ENCODE results near the gene CAPN6.

DNA sequence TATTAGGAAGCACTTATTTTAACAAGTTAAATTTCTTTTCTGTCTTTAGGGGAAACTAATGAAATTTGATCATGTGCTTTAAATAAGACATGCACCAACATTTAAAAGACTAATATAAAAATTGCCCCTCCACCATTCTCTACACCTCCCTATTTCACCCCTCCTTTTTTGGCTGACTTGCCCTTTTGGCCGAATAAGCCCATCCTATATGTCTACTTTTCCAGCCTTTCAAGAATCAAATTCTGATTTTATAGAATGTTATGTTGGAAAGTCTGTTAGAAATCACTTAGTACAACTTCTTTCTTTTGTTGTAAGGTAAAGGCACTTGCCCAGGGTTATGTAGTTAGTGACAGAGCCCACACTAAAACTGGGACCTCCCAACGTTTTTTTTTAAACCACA, 1.8 kb downstream of the CAPN6 start:
- TF ChIP-seq POLR2A (IDR thresholded peaks at IDR 0.05; ENCODE audit: extremely low read depth, insufficient read length) (no peak), MYC (IDR thresholded peaks at IDR 0.05; ENCODE audit: low read depth, low read length) (no peak)
- TF ChIP-seq, protein P1, sequence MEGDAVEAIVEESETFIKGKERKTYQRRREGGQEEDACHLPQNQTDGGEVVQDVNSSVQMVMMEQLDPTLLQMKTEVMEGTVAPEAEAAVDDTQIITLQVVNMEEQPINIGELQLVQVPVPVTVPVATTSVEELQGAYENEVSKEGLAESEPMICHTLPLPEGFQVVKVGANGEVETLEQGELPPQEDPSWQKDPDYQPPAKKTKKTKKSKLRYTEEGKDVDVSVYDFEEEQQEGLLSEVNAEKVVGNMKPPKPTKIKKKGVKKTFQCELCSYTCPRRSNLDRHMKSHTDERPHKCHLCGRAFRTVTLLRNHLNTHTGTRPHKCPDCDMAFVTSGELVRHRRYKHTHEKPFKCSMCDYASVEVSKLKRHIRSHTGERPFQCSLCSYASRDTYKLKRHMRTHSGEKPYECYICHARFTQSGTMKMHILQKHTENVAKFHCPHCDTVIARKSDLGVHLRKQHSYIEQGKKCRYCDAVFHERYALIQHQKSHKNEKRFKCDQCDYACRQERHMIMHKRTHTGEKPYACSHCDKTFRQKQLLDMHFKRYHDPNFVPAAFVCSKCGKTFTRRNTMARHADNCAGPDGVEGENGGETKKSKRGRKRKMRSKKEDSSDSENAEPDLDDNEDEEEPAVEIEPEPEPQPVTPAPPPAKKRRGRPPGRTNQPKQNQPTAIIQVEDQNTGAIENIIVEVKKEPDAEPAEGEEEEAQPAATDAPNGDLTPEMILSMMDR (IDR thresholded peaks at IDR 0.05; ENCODE audit: low read depth, low read length): no peak
- TF ChIP-seq, protein P2, sequence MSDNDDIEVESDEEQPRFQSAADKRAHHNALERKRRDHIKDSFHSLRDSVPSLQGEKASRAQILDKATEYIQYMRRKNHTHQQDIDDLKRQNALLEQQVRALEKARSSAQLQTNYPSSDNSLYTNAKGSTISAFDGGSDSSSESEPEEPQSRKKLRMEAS (IDR thresholded peaks at IDR 0.05; ENCODE audit: low read depth, low read length): no peak

Data from NB4 (cell line).